HepG2 (cell line): ENCODE measurements around the gene GNB3. TPM values are rescaled to one million over a fixed set of nuclear protein-coding genes. Genes with fewer than 3 reads are reported as not detected.
A peak's percentile ranks its signal among the peaks of the same experiment; 100 is the strongest.

Experiments
- CEBPG ChIP-seq: IDR thresholded peaks from 2 replicates; pipeline ENCODE4 v1.6.1; 2016
- PAX8 ChIP-seq: sonication (generic); formaldehyde crosslinking; IDR thresholded peaks from 2 replicates; pipeline ENCODE4 v1.8.0; 2022; ENCODE audit warnings: mild to moderate bottlenecking, missing genetic modification reagents, borderline replicate concordance
- POGZ ChIP-seq: sonication (generic); formaldehyde crosslinking; IDR thresholded peaks from 2 replicates; pipeline ENCODE4 v1.4.0; 2020; ENCODE audit warnings: mild to moderate bottlenecking, missing genetic modification reagents
- RFXAP ChIP-seq: sonication (generic); formaldehyde crosslinking; IDR thresholded peaks from 2 replicates; pipeline ENCODE4 v1.4.0; 2020; ENCODE audit warnings: missing genetic modification reagents, borderline replicate concordance
- SATB2 ChIP-seq: sonication (generic); formaldehyde crosslinking; IDR thresholded peaks from 2 replicates; pipeline ENCODE4 v1.5.0; 2020; ENCODE audit warnings: missing genetic modification reagents
- SOX13 ChIP-seq, 3 experiments: fragments of 450-650 bp in 1 of 3; sonication (generic) in 1 of 3; formaldehyde crosslinking in 1 of 3; IDR thresholded peaks in 2 of 3; conservative IDR thresholded peaks in 1 of 3; 2 replicates each; pipeline versions ENCODE4 v1.5.0 to v1.6.1; 2016 to 2020; ENCODE audit warnings: antibody characterized with exemption in 1 of 3, mild to moderate bottlenecking in 1 of 3, missing compliant biosample characterization in 1 of 3, missing genetic modification reagents in 1 of 3, moderate library complexity in 1 of 3
- SP4 ChIP-seq: sonication (generic); formaldehyde crosslinking; IDR thresholded peaks from 2 replicates; pipeline ENCODE4 v1.8.1; 2023; ENCODE audit warnings: mild to moderate bottlenecking, missing genetic modification reagents
- SUZ12 ChIP-seq: fragments of 150-350 bp; IDR thresholded peaks from 2 replicates; pipeline ENCODE4 v1.6.1; 2014; ENCODE audit warnings: low read depth, low read length
- TEAD3 ChIP-seq: optimal IDR thresholded peaks from 2 replicates; pipeline ENCODE3; 2016; ENCODE audit warnings: borderline replicate concordance
- TOPORS ChIP-seq: sonication (generic); formaldehyde crosslinking; IDR thresholded peaks from 2 replicates; pipeline ENCODE4 v1.8.0; 2023; ENCODE audit warnings: mild to moderate bottlenecking, missing genetic modification reagents
- YEATS4 ChIP-seq: sonication (generic); formaldehyde crosslinking; IDR thresholded peaks from 2 replicates; pipeline ENCODE4 v1.4.0; 2020; ENCODE audit warnings: missing genetic modification reagents, borderline replicate concordance
- ZBTB37 ChIP-seq: sonication (generic); formaldehyde crosslinking; IDR thresholded peaks from 2 replicates; pipeline ENCODE4 v1.4.0; 2020; ENCODE audit warnings: mild to moderate bottlenecking, missing genetic modification reagents
- ZNF280B ChIP-seq: sonication (generic); formaldehyde crosslinking; IDR thresholded peaks from 2 replicates; pipeline ENCODE4 v1.5.0; 2020; ENCODE audit warnings: missing genetic modification reagents, mild to moderate bottlenecking, borderline replicate concordance
- ZNF530 ChIP-seq: sonication (generic); formaldehyde crosslinking; IDR thresholded peaks from 2 replicates; pipeline ENCODE4 v1.5.0; 2020; ENCODE audit warnings: low read depth, mild to moderate bottlenecking, missing genetic modification reagents
- polyA plus RNA-seq, 8 experiments: library from polyadenylated mRNA; depleted of rRNA in 3 of 8; stranded (reverse) in 7 of 8; unstranded in 1 of 8; fragments of >200 nt; fragmentation: Illumina TruSeq in 4 of 8; extraction: Trizol in 4 of 8; gene quantifications; 2 replicates each; pipeline versions ENCODE4 v1.2.1 to v1.2.3, GENCODE V29; 2011 to 2016; ENCODE audit warnings: low read depth in 4 of 8, missing spikeins in 1 of 8, mixed read lengths in 1 of 8; ENCODE audit not compliant: insufficient read depth in 1 of 8
- total RNA-seq, 5 experiments: library from RNA; depleted of rRNA; stranded (reverse); fragments of >200 nt; fragmentation: Illumina TruSeq; extraction: Trizol; gene quantifications; 2 replicates each; pipeline ENCODE4 v1.2.3, GENCODE V29; 2016; ENCODE audit warnings: low read depth in 1 of 5
- TF ChIP-seq, protein P1 (sequence below): IDR thresholded peaks from 2 replicates; pipeline ENCODE4 v1.6.1; 2016; ENCODE audit warnings: low read depth, borderline replicate concordance
- TF ChIP-seq, protein P2 (sequence below): sonication (generic); formaldehyde crosslinking; IDR thresholded peaks from 2 replicates; pipeline ENCODE4 v1.9.0; 2022; ENCODE audit warnings: missing genetic modification reagents, mild to moderate bottlenecking, borderline replicate concordance
- TF ChIP-seq, protein P3 (sequence below): IDR thresholded peaks from 2 replicates; pipeline ENCODE4 v1.6.1; 2016
- TF ChIP-seq, protein P4 (sequence below): IDR thresholded peaks from 2 replicates; pipeline ENCODE4 v1.6.1; 2016; ENCODE audit warnings: low read depth, control low read depth
- TF ChIP-seq, protein P5 (sequence below): sonication (generic); formaldehyde crosslinking; IDR thresholded peaks from 2 replicates; pipeline ENCODE4 v1.8.0; 2022; ENCODE audit warnings: missing genetic modification reagents, mild to moderate bottlenecking, inconsistent platforms, borderline replicate concordance

GNB3 gene
- total and polyA plus RNA-seq, 2 of the 13 experiments (the other 11 are each of a cell fraction or from before 2014, with no cell fraction given), result 1.3 to 3.6 TPM

GRCh38 chr12:6851921-6852650 is 11.4 kb downstream of the GNB3 start, which contains the start of gene USP5 (continued):
- 0 out of 2 replicates have a peak, but pooled peaks have one; percentile 49 for TF ChIP-seq ZBTB37
- TF ChIP-seq, protein P1, sequence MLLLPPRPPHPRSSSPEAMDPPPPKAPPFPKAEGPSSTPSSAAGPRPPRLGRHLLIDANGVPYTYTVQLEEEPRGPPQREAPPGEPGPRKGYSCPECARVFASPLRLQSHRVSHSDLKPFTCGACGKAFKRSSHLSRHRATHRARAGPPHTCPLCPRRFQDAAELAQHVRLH (CRISPR knock-in tag), result 0 out of 2 replicates have a peak, but pooled peaks have one; percentile 22
- peak; percentile 33; the same call in 1 of the 2 replicates for TF ChIP-seq POGZ
- TF ChIP-seq TEAD3 (CRISPR knock-in tag), result peak; percentile 21
- TF ChIP-seq SOX13 (IDR thresholded peaks at IDR 0.05), result no peak
- peak in 1 of 2 experiments; percentile 11; a peak in 1 of 4 replicates for TF ChIP-seq SOX13 (CRISPR knock-in tag; conservative IDR thresholded peaks at IDR 0.05 in 1 of 2, IDR thresholded peaks at IDR 0.05 in 1 of 2)
- TF ChIP-seq, protein P2, sequence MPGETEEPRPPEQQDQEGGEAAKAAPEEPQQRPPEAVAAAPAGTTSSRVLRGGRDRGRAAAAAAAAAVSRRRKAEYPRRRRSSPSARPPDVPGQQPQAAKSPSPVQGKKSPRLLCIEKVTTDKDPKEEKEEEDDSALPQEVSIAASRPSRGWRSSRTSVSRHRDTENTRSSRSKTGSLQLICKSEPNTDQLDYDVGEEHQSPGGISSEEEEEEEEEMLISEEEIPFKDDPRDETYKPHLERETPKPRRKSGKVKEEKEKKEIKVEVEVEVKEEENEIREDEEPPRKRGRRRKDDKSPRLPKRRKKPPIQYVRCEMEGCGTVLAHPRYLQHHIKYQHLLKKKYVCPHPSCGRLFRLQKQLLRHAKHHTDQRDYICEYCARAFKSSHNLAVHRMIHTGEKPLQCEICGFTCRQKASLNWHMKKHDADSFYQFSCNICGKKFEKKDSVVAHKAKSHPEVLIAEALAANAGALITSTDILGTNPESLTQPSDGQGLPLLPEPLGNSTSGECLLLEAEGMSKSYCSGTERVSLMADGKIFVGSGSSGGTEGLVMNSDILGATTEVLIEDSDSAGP (CRISPR knock-in tag), result peak; percentile 73; the same call in 1 of the 2 replicates
- no peak for TF ChIP-seq ZNF530
- no peak for TF ChIP-seq CEBPG (CRISPR knock-in tag)
- peak; percentile 99 for TF ChIP-seq SUZ12
- peak; percentile 75 for TF ChIP-seq SP4 (CRISPR knock-in tag)
- TF ChIP-seq, protein P3, sequence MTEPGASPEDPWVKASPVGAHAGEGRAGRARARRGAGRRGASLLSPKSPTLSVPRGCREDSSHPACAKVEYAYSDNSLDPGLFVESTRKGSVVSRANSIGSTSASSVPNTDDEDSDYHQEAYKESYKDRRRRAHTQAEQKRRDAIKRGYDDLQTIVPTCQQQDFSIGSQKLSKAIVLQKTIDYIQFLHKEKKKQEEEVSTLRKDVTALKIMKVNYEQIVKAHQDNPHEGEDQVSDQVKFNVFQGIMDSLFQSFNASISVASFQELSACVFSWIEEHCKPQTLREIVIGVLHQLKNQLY, result no peak
- TF ChIP-seq, protein P4, sequence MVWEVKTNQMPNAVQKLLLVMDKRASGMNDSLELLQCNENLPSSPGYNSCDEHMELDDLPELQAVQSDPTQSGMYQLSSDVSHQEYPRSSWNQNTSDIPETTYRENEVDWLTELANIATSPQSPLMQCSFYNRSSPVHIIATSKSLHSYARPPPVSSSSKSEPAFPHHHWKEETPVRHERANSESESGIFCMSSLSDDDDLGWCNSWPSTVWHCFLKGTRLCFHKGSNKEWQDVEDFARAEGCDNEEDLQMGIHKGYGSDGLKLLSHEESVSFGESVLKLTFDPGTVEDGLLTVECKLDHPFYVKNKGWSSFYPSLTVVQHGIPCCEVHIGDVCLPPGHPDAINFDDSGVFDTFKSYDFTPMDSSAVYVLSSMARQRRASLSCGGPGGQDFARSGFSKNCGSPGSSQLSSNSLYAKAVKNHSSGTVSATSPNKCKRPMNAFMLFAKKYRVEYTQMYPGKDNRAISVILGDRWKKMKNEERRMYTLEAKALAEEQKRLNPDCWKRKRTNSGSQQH (CRISPR knock-in tag), result 0 out of 2 replicates have a peak, but pooled peaks have one; percentile 39
- TF ChIP-seq, protein P5, sequence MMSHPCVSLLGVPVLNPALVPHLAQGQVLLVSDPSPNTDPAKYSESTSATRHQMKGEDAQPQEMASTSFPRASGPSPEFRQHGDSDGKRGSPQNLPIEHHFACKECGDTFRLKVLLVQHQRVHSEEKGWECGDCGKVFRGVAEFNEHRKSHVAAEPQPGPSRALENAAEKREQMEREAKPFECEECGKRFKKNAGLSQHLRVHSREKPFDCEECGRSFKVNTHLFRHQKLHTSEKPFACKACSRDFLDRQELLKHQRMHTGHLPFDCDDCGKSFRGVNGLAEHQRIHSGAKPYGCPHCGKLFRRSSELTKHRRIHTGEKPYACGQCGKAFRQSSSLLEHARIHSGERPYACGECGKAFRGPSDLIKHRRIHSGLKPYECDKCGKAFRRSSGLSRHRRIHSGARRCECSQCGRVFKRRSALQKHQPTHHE (CRISPR knock-in tag), result 0 out of 2 replicates have a peak, but pooled peaks have one; percentile 63
- 0 out of 2 replicates have a peak, but pooled peaks have one; percentile 56 for TF ChIP-seq PAX8 (CRISPR knock-in tag)
- TF ChIP-seq TOPORS (CRISPR knock-in tag), result 0 out of 2 replicates have a peak, but pooled peaks have one; percentile 53
- TF ChIP-seq SATB2 (CRISPR knock-in tag), result no peak
- TF ChIP-seq ZNF280B (CRISPR knock-in tag), result peak; percentile 96
- peak; percentile 67 for TF ChIP-seq YEATS4 (CRISPR knock-in tag)
- peak; percentile 56; the same call in 1 of the 2 replicates for TF ChIP-seq RFXAP (CRISPR knock-in tag)
